ENCODE data around the gene ANAPC13. TPM values are rescaled to one million over a fixed set of nuclear protein-coding genes. Genes with fewer than 3 reads are reported as not detected.

The ANAPC13 gene
- total and polyA plus RNA-seq, 10 of the 15 experiments (the other 5 are each of a cell fraction or from before 2014, with no cell fraction given): 34.9 to 139 (median 83.0) TPM

GRCh38 chr3:134477938-134478337, 7.8 kb downstream of the ANAPC13 start:
- in situ Hi-C loops (cut with MboI): loop anchor here (25.0 kb wide), 1 partner anchor 1016 kb away; no protein-coding TSS in a partner anchor
- TF ChIP-seq ATF2 (IDR thresholded peaks at IDR 0.05; ENCODE audit: low read length) (no peak), ZNF384 (IDR thresholded peaks at IDR 0.05; ENCODE audit: borderline replicate concordance, low read depth, low read length) (no peak), RELB (IDR thresholded peaks at IDR 0.05; ENCODE audit: low read depth) (no peak), BMI1 (IDR thresholded peaks at IDR 0.05; ENCODE audit: borderline replicate concordance) (no peak), RELA (IDR thresholded peaks at IDR 0.05; ENCODE audit: borderline replicate concordance, partially characterized antibody) (no peak), ESRRA (IDR thresholded peaks at IDR 0.05; ENCODE audit: low read length) (no peak), ZZZ3 (IDR thresholded peaks at IDR 0.05; ENCODE audit: control insufficient read depth, insufficient read length, low read depth) (no peak), ETV6 (conservative IDR thresholded peaks at IDR 0.05 in 1 of 2, IDR thresholded peaks at IDR 0.05 in 1 of 2; ENCODE audit: borderline replicate concordance in 1 of 2, low read depth in 1 of 2) (no peak), ATF3 (IDR thresholded peaks at IDR 0.05; ENCODE audit: borderline replicate concordance, extremely low read depth, low read depth, low read length) (no peak), TCF12 (IDR thresholded peaks at IDR 0.05; ENCODE audit: low read depth, low read length) (no peak), FOXK2 (IDR thresholded peaks at IDR 0.05) (no peak), MAX (IDR thresholded peaks at IDR 0.05; ENCODE audit: low read depth, low read length) (no peak), STAT3 (IDR thresholded peaks at IDR 0.05; ENCODE audit: low read depth, low read length) (no peak), RUNX3 (IDR thresholded peaks at IDR 0.05; ENCODE audit: low read length) (no peak), TARDBP (IDR thresholded peaks at IDR 0.05; ENCODE audit: borderline replicate concordance) (no peak)
- Histone ChIP-seq H3K79me2 (ENCODE audit: control insufficient read depth, insufficient read depth, low read length) (peaks cover 1% of the 10 kb centered on the region; the same call in 1 of the 2 replicates), H3K4me3 (no peak overlapping the region), H2AFZ (ENCODE audit: control insufficient read depth, low read depth, low read length) (no peak overlapping the region), H3K9ac (ENCODE audit: control insufficient read depth, insufficient read depth, low read length) (no peak overlapping the region), H3K36me3 (ENCODE audit: control insufficient read depth in 2 of 2, insufficient read depth in 2 of 2, low read length in 1 of 2) (peaks cover 6 to 34% of the 10 kb centered on the region in 2 experiments), H3K4me1 (ENCODE audit: control insufficient read depth, insufficient read depth, low read length) (no peaks in the 10 kb centered on the region), H4K20me1 (ENCODE audit: control insufficient read depth, insufficient read depth) (no peaks in the 10 kb centered on the region), H3K27ac (ENCODE audit: control insufficient read depth, insufficient read depth) (no peak overlapping the region), H3K4me2 (ENCODE audit: control insufficient read depth, insufficient read depth) (no peak overlapping the region), H3K27me3 (replicated peaks in 1 of 2; ENCODE audit: control insufficient read depth in 2 of 2, insufficient read depth in 2 of 2, low read length in 1 of 2) (no peaks in the 10 kb centered on the region), H3K9me3 (replicated peaks; ENCODE audit: control insufficient read depth, insufficient read depth, low read length) (no peaks in the 10 kb centered on the region)
- ChIA-PET POLR2A (interaction anchor here (1.1 kb wide), 1 partner anchor 10 kb away, joined by 3 read pairs; no protein-coding TSS in a partner anchor), SMC1A (ENCODE audit: uncharacterized antibody, unreplicated experiment) (interaction anchor here (1.2 kb wide), 1 partner anchor 20 kb away, joined by 3 read pairs; no protein-coding TSS in a partner anchor), RAD21 (ENCODE audit: unreplicated experiment) (interaction anchor here (0.9 to 1.7 kb wide), 2 partner anchors 14 to 170 kb away, joined by 3 to 6 read pairs; no protein-coding TSS in a partner anchor), CTCF (interaction anchor here (0.9 to 7.6 kb wide), 7 partner anchors 9 to 279 kb away, joined by 3 to 83 read pairs (median 5); partner anchors contain the start of genes ANAPC13 and CEP63)
- WGBS (ENCODE audit: insufficient coverage, insufficient replicate concordance, low lambda C conversion rate, missing lambda C conversion rate): 95% methylated on average over 2 of the region's 2 CpGs
- DNase-seq (ENCODE audit: low read depth, low spot score): no peak
- intact Hi-C loops (cut with micrococcal nuclease; ENCODE audit: unreplicated experiment): loop anchor here (10.0 kb wide), 2 partner anchors 553 to 813 kb away; partner anchors contain the start of gene TOPBP1
- ATAC-seq: no peak
- BruUV-seq (replicated peaks): no TSS peak
- FAIRE-seq: no peak
